ENCODE results near the gene RAE1.
A peak's percentile ranks its signal among the peaks of the same experiment; 100 is the strongest.

RAE1 gene

DNA sequence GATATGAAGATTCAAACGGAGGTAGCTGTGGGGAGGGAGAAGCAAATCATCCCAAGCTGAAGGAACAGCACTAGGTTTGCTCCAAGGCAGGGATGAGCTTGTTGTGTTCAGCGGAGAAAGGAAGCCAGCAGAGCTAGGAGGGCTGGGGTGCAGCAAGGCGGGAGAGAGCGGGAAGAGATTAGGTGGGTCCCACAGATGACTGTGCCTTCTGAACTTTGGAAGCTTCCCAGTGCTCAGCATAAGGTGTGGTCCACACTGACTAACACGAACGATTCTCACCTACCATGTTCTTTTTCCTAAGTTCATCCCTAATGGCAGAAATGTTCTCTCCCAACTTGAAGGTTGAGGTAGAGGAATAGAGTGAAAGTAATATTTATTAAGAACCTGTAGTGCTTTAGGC is 1.2 kb downstream of the RAE1 start:
- TF ChIP-seq CTCF (IDR thresholded peaks at IDR 0.05; ENCODE audit: low read depth, low read length, missing control alignments): no peak
- Histone ChIP-seq H3K27me3 (replicated peaks) (no peaks in the 10 kb centered on the region), H3K27ac (no peak overlapping the region), H3K4me3 (ENCODE audit: low read depth, low read length) (peak overlapping the region; percentile 97), H3K36me3 (replicated peaks) (peaks cover 25% of the 10 kb centered on the region)
- in situ Hi-C loops (cut with HindIII; ENCODE audit: low pct_ligation_motif_present, low sequenced_read_pairs): no loop called here
- DNase-seq: no peak

DNA sequence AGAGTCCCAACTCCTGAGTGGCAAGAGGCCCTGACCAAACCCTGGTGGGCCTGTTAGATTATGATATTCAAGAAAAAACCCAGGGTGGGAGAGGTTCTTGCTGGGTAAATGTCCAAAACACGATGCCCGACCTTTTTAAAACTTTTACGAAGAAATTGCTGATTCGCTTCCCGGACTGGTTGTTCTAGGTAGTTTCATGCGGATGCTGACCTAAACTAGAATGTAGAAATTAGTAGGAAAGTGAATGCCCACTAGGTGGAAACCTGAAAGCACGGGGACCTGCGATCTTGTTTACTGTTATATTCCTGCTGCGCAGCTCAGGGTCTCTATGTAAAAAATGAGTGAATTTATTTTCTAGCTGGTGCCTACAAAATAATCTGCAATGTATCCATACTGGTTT is 2.3 kb downstream of the RAE1 start:
- no peak for TF ChIP-seq CTCF (IDR thresholded peaks at IDR 0.05; ENCODE audit: low read depth, low read length, missing control alignments)
- peaks cover 25% of the 10 kb centered on the region for H3K36me3 ChIP-seq (replicated peaks)
- DNase-seq: no peak
- no peaks in the 10 kb centered on the region for H3K27me3 ChIP-seq (replicated peaks)
- H3K4me3 ChIP-seq (ENCODE audit: low read depth, low read length): no peak overlapping the region
- H3K27ac ChIP-seq: no peak overlapping the region
- in situ Hi-C loops (cut with HindIII; ENCODE audit: low pct_ligation_motif_present, low sequenced_read_pairs): no loop called here

- Histone ChIP-seq H3K27ac (peak overlapping the region; percentile 33), H3K36me3 (replicated peaks) (peaks cover 20% of the 10 kb centered on the region), H3K27me3 (replicated peaks) (no peaks in the 10 kb centered on the region), H3K4me3 (ENCODE audit: low read depth, low read length) (no peak overlapping the region)
- in situ Hi-C loops (cut with HindIII; ENCODE audit: low pct_ligation_motif_present, low sequenced_read_pairs): no loop called here
- no peak for TF ChIP-seq CTCF (IDR thresholded peaks at IDR 0.05; ENCODE audit: low read depth, low read length, missing control alignments)
- peak; percentile 77 for DNase-seq
These were observed 10.5 kb downstream of the RAE1 start for GRCh38 chr20:57361517-57361916.

DNA sequence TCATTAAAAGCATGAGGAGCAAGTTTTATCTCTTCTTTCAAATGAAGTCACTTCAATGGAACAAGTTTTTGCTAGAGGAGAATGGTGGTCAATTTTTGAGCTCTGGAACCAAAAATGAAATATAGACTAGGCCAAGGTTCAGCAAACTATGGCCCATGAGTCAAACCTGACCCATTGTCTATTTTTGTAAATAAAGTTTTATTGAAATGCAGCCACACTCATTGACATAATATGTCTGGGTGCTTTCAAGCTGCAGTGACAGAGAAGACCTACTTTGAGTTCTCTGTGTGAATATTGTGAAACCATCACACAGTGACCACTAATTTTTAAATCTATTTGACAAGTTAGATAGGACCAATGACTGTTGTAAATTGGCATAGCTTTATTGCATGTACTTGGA is 13.4 kb downstream of the RAE1 start:
- Histone ChIP-seq H3K27ac (no peak overlapping the region), H3K4me3 (ENCODE audit: low read depth, low read length) (no peak overlapping the region), H3K36me3 (replicated peaks) (peaks cover 33% of the 10 kb centered on the region), H3K27me3 (replicated peaks) (no peaks in the 10 kb centered on the region)
- TF ChIP-seq CTCF (IDR thresholded peaks at IDR 0.05; ENCODE audit: low read depth, low read length, missing control alignments): no peak
- in situ Hi-C loops (cut with HindIII; ENCODE audit: low pct_ligation_motif_present, low sequenced_read_pairs): no loop called here
- DNase-seq: no peak

DNA sequence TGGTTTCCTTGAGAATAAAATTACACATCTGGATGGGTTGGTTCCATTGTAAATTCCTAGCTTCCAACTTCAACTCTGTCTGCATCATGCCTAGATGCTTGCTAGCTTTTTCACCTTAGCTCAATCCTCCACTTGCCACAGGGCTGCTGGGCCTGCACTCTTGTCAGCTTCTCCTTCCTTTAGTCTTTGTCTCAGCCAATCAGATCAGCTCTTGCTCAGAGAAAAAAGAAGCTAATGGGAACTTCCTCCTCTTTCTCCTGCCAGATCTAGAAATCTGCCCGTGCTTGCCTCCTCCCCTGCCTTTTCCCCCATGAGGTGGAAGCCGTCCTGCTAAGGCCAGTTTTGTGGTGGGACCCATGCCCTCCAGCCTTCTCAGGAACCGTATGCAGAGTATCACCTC is 18.5 kb downstream of the RAE1 start:
- in situ Hi-C loops (cut with HindIII; ENCODE audit: low pct_ligation_motif_present, low sequenced_read_pairs): no loop called here
- no peak for DNase-seq
- Histone ChIP-seq H3K27ac (no peak overlapping the region), H3K36me3 (replicated peaks) (peaks cover 63% of the 10 kb centered on the region), H3K4me3 (ENCODE audit: low read depth, low read length) (no peak overlapping the region), H3K27me3 (replicated peaks) (no peaks in the 10 kb centered on the region)
- TF ChIP-seq CTCF (IDR thresholded peaks at IDR 0.05; ENCODE audit: low read depth, low read length, missing control alignments): no peak

- H3K27me3 ChIP-seq (replicated peaks): no peaks in the 10 kb centered on the region
- no peak overlapping the region for H3K27ac ChIP-seq
- peaks cover 68% of the 10 kb centered on the region for H3K36me3 ChIP-seq (replicated peaks)
- in situ Hi-C loops (cut with HindIII; ENCODE audit: low pct_ligation_motif_present, low sequenced_read_pairs): no loop called here
- no peak for TF ChIP-seq CTCF (IDR thresholded peaks at IDR 0.05; ENCODE audit: low read depth, low read length, missing control alignments)
- DNase-seq: no peak
- no peak overlapping the region for H3K4me3 ChIP-seq (ENCODE audit: low read depth, low read length)
These were observed 19.3 kb downstream of the RAE1 start for GRCh38 chr20:57370316-57370715.
